ENCODE measurements around the gene RAB3IL1. TPM values are rescaled to one million over a fixed set of nuclear protein-coding genes. Genes with fewer than 3 reads are reported as not detected.

Gene RAB3IL1
- total RNA-seq, 1 donor, result 15.9 TPM

DNA sequence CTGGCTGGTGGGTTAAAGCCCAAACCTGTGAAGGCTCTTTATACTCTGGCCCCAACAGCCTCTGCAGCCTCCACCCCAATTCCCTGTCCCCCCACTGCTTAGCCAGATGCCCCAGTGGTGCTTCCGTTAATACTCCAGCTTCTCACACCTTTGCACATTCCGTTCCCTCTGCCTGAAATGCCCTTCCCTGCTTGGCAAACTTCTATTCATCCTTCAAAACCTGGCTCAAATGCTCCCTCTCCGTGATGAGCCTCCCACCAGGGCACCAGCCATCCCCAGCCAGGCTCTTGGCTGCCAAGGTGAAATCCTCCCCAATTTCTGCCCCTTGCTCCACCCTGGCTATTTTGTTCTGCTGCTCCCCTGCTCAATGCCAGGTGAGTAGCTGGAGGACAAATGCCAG, 13.5 kb downstream of the RAB3IL1 start:
- DNase-seq (ENCODE audit: insufficient read length, low spot score, missing footprints), result peak; percentile 32
- Histone ChIP-seq H3K4me2 (ENCODE audit: insufficient read depth, low read length) (no peak overlapping the region), H3K4me3 (ENCODE audit: insufficient read depth, low read length) (no peak overlapping the region), H3K27me3 (ENCODE audit: insufficient read depth, low read length) (no peaks in the 10 kb centered on the region), H2AFZ (ENCODE audit: low read length) (no peak overlapping the region), H3K79me2 (ENCODE audit: insufficient read depth, low read length) (no peaks in the 10 kb centered on the region), H4K20me1 (ENCODE audit: insufficient read depth, low read length) (no peaks in the 10 kb centered on the region), H3K27ac (ENCODE audit: low read depth, low read length) (no peak overlapping the region), H3K4me1 (ENCODE audit: insufficient read depth, low read length) (no peaks in the 10 kb centered on the region), H3K9me3 (ENCODE audit: low read depth, low read length) (no peaks in the 10 kb centered on the region), H3K36me3 (ENCODE audit: insufficient read depth, low read length) (no peaks in the 10 kb centered on the region)
- TF ChIP-seq, protein P1, sequence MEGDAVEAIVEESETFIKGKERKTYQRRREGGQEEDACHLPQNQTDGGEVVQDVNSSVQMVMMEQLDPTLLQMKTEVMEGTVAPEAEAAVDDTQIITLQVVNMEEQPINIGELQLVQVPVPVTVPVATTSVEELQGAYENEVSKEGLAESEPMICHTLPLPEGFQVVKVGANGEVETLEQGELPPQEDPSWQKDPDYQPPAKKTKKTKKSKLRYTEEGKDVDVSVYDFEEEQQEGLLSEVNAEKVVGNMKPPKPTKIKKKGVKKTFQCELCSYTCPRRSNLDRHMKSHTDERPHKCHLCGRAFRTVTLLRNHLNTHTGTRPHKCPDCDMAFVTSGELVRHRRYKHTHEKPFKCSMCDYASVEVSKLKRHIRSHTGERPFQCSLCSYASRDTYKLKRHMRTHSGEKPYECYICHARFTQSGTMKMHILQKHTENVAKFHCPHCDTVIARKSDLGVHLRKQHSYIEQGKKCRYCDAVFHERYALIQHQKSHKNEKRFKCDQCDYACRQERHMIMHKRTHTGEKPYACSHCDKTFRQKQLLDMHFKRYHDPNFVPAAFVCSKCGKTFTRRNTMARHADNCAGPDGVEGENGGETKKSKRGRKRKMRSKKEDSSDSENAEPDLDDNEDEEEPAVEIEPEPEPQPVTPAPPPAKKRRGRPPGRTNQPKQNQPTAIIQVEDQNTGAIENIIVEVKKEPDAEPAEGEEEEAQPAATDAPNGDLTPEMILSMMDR (IDR thresholded peaks at IDR 0.05; ENCODE audit: extremely low read depth, low read depth, low read length), result no peak

DNA sequence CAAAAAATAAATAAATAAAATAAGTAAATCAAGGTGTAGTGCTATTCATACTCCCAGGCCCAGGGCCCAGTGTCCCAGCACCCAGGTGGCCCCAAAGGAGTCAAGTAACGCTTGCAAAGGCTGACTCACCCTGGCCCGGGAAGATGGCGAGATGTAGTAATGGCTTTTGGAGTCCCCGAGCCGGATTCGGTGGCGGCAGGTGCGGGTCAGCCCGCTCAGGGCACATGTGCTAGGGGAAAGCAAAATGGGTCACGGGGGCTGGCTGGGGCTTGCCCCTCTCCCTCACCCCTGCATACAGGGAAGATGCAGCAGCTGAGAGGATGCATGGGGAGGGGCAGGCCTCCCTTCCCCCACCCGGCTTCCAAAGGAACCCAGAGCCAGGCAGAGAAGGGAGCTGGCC, 15.1 kb downstream of the RAB3IL1 start:
- Histone ChIP-seq H3K4me1 (ENCODE audit: insufficient read depth, low read length) (no peaks in the 10 kb centered on the region), H3K4me3 (ENCODE audit: insufficient read depth, low read length) (no peak overlapping the region), H4K20me1 (ENCODE audit: insufficient read depth, low read length) (no peaks in the 10 kb centered on the region), H3K36me3 (ENCODE audit: insufficient read depth, low read length) (no peaks in the 10 kb centered on the region), H3K79me2 (ENCODE audit: insufficient read depth, low read length) (no peaks in the 10 kb centered on the region), H2AFZ (ENCODE audit: low read length) (no peak overlapping the region), H3K27ac (ENCODE audit: low read depth, low read length) (no peak overlapping the region), H3K9me3 (ENCODE audit: low read depth, low read length) (no peaks in the 10 kb centered on the region), H3K4me2 (ENCODE audit: insufficient read depth, low read length) (no peak overlapping the region), H3K27me3 (ENCODE audit: insufficient read depth, low read length) (no peaks in the 10 kb centered on the region)
- peak; percentile 70 for DNase-seq (ENCODE audit: insufficient read length, low spot score, missing footprints)
- TF ChIP-seq, protein P1 (IDR thresholded peaks at IDR 0.05; ENCODE audit: extremely low read depth, low read depth, low read length), result no peak

DNA sequence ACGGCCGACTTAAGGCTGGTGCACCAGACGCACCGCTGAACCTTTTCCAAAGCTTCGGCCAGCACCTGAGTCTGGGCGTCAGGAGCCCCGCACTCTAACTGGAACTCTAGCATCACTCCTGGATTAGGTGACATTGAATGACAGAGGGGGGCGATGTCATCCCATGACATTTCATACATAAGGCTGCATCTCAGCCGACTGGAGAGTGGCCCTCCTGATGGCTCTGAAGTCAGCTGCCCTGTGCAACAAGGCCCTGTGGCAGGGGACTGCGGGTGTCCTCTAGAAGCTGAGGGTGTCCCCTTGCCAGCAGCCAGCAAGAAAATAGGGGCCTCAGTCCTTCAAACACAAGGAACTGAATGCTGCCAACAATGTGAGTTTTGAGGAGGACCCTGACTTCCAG, 16.0 kb downstream of the RAB3IL1 start:
- Histone ChIP-seq H3K4me3 (ENCODE audit: insufficient read depth, low read length) (no peak overlapping the region), H4K20me1 (ENCODE audit: insufficient read depth, low read length) (no peaks in the 10 kb centered on the region), H3K9me3 (ENCODE audit: low read depth, low read length) (no peaks in the 10 kb centered on the region), H3K36me3 (ENCODE audit: insufficient read depth, low read length) (no peaks in the 10 kb centered on the region), H3K4me2 (ENCODE audit: insufficient read depth, low read length) (no peak overlapping the region), H3K27me3 (ENCODE audit: insufficient read depth, low read length) (no peaks in the 10 kb centered on the region), H3K4me1 (ENCODE audit: insufficient read depth, low read length) (no peaks in the 10 kb centered on the region), H2AFZ (ENCODE audit: low read length) (no peak overlapping the region), H3K79me2 (ENCODE audit: insufficient read depth, low read length) (no peaks in the 10 kb centered on the region), H3K27ac (ENCODE audit: low read depth, low read length) (no peak overlapping the region)
- TF ChIP-seq, protein P1 (IDR thresholded peaks at IDR 0.05; ENCODE audit: extremely low read depth, low read depth, low read length), result no peak
- no peak for DNase-seq (ENCODE audit: insufficient read length, low spot score, missing footprints)

DNA sequence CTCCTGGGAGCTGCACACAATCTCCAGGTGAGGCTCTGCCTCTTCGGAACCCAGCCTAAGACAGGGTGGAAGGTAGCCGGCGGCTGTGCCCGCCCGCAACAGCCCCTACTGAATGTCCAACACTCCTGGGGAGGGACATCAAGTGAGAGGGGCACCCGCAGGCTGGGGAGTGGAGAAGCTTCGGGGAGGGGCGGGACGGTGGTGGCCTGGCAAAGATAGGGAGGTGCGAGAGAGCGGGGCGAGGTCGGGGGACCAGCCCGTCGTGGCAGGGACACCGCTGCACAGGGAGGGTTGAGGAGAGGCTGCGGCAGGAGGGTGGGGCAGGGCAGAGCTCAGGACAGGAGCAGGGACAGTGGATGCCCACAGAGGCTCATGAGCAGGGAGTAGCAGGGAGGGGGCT, 17.1 kb downstream of the RAB3IL1 start:
- Histone ChIP-seq H3K79me2 (ENCODE audit: insufficient read depth, low read length) (no peaks in the 10 kb centered on the region), H3K4me3 (ENCODE audit: insufficient read depth, low read length) (no peak overlapping the region), H2AFZ (ENCODE audit: low read length) (no peak overlapping the region), H3K27ac (ENCODE audit: low read depth, low read length) (no peak overlapping the region), H3K27me3 (ENCODE audit: insufficient read depth, low read length) (no peaks in the 10 kb centered on the region), H3K36me3 (ENCODE audit: insufficient read depth, low read length) (no peaks in the 10 kb centered on the region), H3K4me2 (ENCODE audit: insufficient read depth, low read length) (no peak overlapping the region), H3K4me1 (ENCODE audit: insufficient read depth, low read length) (no peaks in the 10 kb centered on the region), H4K20me1 (ENCODE audit: insufficient read depth, low read length) (no peaks in the 10 kb centered on the region), H3K9me3 (ENCODE audit: low read depth, low read length) (no peaks in the 10 kb centered on the region)
- DNase-seq (ENCODE audit: insufficient read length, low spot score, missing footprints), result no peak
- TF ChIP-seq, protein P1 (IDR thresholded peaks at IDR 0.05; ENCODE audit: extremely low read depth, low read depth, low read length), result no peak
